Liver (tissue), 3 donors: ENCODE measurements around the gene KCNMB2.

Experiments
- ATF3 ChIP-seq: IDR thresholded peaks from 2 replicates; pipeline ENCODE4 v1.6.1; 2016; ENCODE audit warnings: antibody characterized with exemption
- CTCF ChIP-seq: fragments of 150-350 bp; IDR thresholded peaks from 2 replicates; pipeline ENCODE4 v1.5.1; 2017; ENCODE audit warnings: improper control_type of control experiment, low read depth, low read length; ENCODE audit not compliant: missing input control
- EGR1 ChIP-seq, 2 donors: IDR thresholded peaks; 2 replicates each; pipeline ENCODE4 v1.6.1; 2016 to 2018; ENCODE audit warnings: antibody characterized with exemption in 2 of 2, low read depth in 2 of 2
- FOXA2 ChIP-seq: IDR thresholded peaks from 2 replicates; pipeline ENCODE4 v1.6.1; 2016; ENCODE audit warnings: antibody characterized with exemption
- HNF4G ChIP-seq: IDR thresholded peaks from 2 replicates; pipeline ENCODE4 v1.6.1; 2016; ENCODE audit warnings: antibody characterized with exemption
- MAX ChIP-seq: IDR thresholded peaks from 2 replicates; pipeline ENCODE4 v1.6.1; 2016; ENCODE audit warnings: antibody characterized with exemption
- RAD21 ChIP-seq, 2 donors: IDR thresholded peaks; 2 replicates each; pipeline ENCODE4 v1.6.1; 2016; ENCODE audit warnings: antibody characterized with exemption in 2 of 2, mild to moderate bottlenecking in 2 of 2
- REST ChIP-seq: IDR thresholded peaks from 2 replicates; pipeline ENCODE4 v1.6.1; 2016; ENCODE audit warnings: antibody characterized with exemption, mild to moderate bottlenecking
- SP1 ChIP-seq: IDR thresholded peaks from 2 replicates; pipeline ENCODE4 v1.6.1; 2018; ENCODE audit warnings: antibody characterized with exemption, mild to moderate bottlenecking
- TAF1 ChIP-seq: conservative IDR thresholded peaks from 2 replicates; pipeline ENCODE4 v1.6.1; 2016; ENCODE audit warnings: antibody characterized with exemption, mild to moderate bottlenecking
- donor health status: healthy.
- donor health status: healthy.

- no peak for TF ChIP-seq SP1
- TF ChIP-seq MAX: no peak
- no peak for TF ChIP-seq CTCF
- no peak for TF ChIP-seq TAF1
- no peak for TF ChIP-seq EGR1 (IDR thresholded peaks at IDR 0.05; ENCODE audit: low read depth in 2 of 2)
- TF ChIP-seq FOXA2: no peak
- no peak for TF ChIP-seq HNF4G
- no peak for TF ChIP-seq REST
- no peak for TF ChIP-seq ATF3
- TF ChIP-seq RAD21 (IDR thresholded peaks at IDR 0.05): no peak
Measured at GRCh38 chr3:178772746-178773145, 236.5 kb downstream of the KCNMB2 start.
